Heart left ventricle (tissue), 16 donors: ENCODE results near the gene MYD88. TPM values are rescaled to one million over a fixed set of nuclear protein-coding genes. Genes with fewer than 3 reads are reported as not detected.
A peak's percentile ranks its signal among the peaks of the same experiment; 100 is the strongest.

ENCODE experiments used
- ATAC-seq, 4 donors: fragments of 200-7000 bp; cut with Tn5 transposase; one replicate each; pipeline ENCODE4 v1.9.1; 2020 to 2022; ENCODE audit warnings: moderate library complexity in 4 of 4, mild to moderate bottlenecking in 3 of 4, moderate number of reproducible peaks in 1 of 4
- DNase-seq, 5 donors: peaks; one replicate each; pipeline ENCODE4 v3.0.0-alpha.2; 2020
- H3K27ac ChIP-seq, 12 donors: fragments of 200-600 bp; sonication (generic) in 4 of 12; one replicate each; pipeline versions ENCODE4 v1.5.0 to v1.8.0; 2016 to 2022; ENCODE audit warnings: mild to moderate bottlenecking in 2 of 12
- H3K27me3 ChIP-seq, 9 donors: fragments of 200-600 bp; sonication (generic) in 2 of 9; one replicate each; pipeline versions ENCODE4 v1.5.1 to v1.8.0; 2016 to 2022; ENCODE audit warnings: mild to moderate bottlenecking in 3 of 9
- H3K36me3 ChIP-seq, 9 donors: fragments of 200-600 bp; sonication (generic) in 2 of 9; one replicate each; pipeline versions ENCODE4 v1.5.0 to v1.8.0; 2018 to 2022; ENCODE audit warnings: mild to moderate bottlenecking in 2 of 9
- H3K4me1 ChIP-seq, 12 donors: fragments of 200-600 bp; sonication (generic) in 4 of 12; one replicate each; pipeline versions ENCODE4 v1.5.0 to v1.8.0; 2016 to 2022; ENCODE audit warnings: mild to moderate bottlenecking in 3 of 12
- H3K4me3 ChIP-seq, 12 donors: fragments of 200-600 bp; sonication (generic) in 4 of 12; one replicate each; pipeline versions ENCODE4 v1.5.0 to v1.8.0; 2017 to 2022; ENCODE audit warnings: mild to moderate bottlenecking in 9 of 12, moderate library complexity in 4 of 12
- H3K9me3 ChIP-seq, 12 donors: fragments of 200-600 bp; sonication (generic) in 4 of 12; one replicate each; pipeline versions ENCODE4 v1.5.0 to v1.8.0; 2016 to 2022; ENCODE audit warnings: mild to moderate bottlenecking in 1 of 12
- CTCF ChIP-seq, 12 donors: fragments of 200-600 bp; sonication (generic) in 4 of 12; IDR thresholded peaks; one replicate each; pipeline versions ENCODE4 v1.5.0 to v1.8.0; 2018 to 2022; ENCODE audit warnings: antibody characterized with exemption in 12 of 12, mild to moderate bottlenecking in 5 of 12
- POLR2A ChIP-seq, 2 donors: fragments of 450-650 bp; IDR thresholded peaks; one replicate each; pipeline ENCODE4 v1.6.1; 2017; ENCODE audit warnings: antibody characterized with exemption in 2 of 2, mild to moderate bottlenecking in 2 of 2, moderate library complexity in 2 of 2
- WGBS, 4 donors: extraction: QIAGEN DNeasy Blood & Tissue Kit in 2 of 4; methylation state at CpG; one replicate each; pipeline versions ENCODE4 v1.1.5 to v1.1.7; 2013 to 2018; 5-methylcytosine and 5-hydroxymethylcytosine counted together
- intact Hi-C, 10 donors: fragments of 100-400 bp; cut with DNase I; formaldehyde crosslinking; loops; one replicate each; pipeline versions ENCODE4 v1.11.1 to v1.14.2; 2022
- long read RNA-seq, 3 donors: library from polyadenylated mRNA; unstranded; transcript quantifications; one replicate each; pipeline ENCODE4 v2.0.0, GENCODE V29; 2020 to 2021
- polyA plus RNA-seq, 2 donors: library from polyadenylated mRNA; stranded (reverse); fragments of 200-250 nt; gene quantifications; one replicate each; pipeline ENCODE4 v1.2.3, GENCODE V29; 2013
- total RNA-seq, 9 donors: library from RNA; depleted of rRNA in 2 of 9; stranded (reverse); fragments of >200 nt in 2 of 9; fragmentation: NEBNext Ultra II Directional in 3 of 9; extraction: Animal tissue kit (Norgen Biotek cat#: 25700) in 3 of 9; gene quantifications; one replicate each; pipeline versions ENCODE4 v1.1.0 to v1.2.4, GENCODE V29; 2016 to 2023
- donor health status: ischemic (EF 13 %, LVEDD 7.1; RV severe dilation, severe dysfunction).
- donor health status: healthy with polysubstance abuse.
- donor health status: DM: no; HTN: yes; CAD: no.
- donor health status: DM: no; HTN: no; CAD: no.
- donor health status: ischemic (EF 25% LVEDD 6.9; RV normal size, moderate dysfunction).
- donor health status: ischemic (EF 25% LVEDD 5.7; RV mildly dilated, moderate dysfunction).
- donor health status: healthy.
- donor health status: DM: yes; HTN: yes; CAD: no.
- donor health status: ischemic (EF 35%, LVEDD 5.7; RV mildly dilated, moderate dysfunction).
- donor health status: nonischemic (EF 11% LVEDD 7.7; RV severe dilation, severe dysfunction).
- donor health status: DM: yes; HTN: yes; CAD: no.
- donor health status: PGD.
- donor health status: ischemic (EF 29% LVEDD 5.4; RV normal size, mild dysfunction).
- donor health status: nonischemic (EF 23%, LVEDD 6.1; RV moderate dilation, normal function).

Gene MYD88
- 10 to 100 TPM in 3 of 9 donors, 1 to 10 TPM in 6; 5.4 to 47.2 (median 8.2) TPM for total RNA-seq
- polyA plus RNA-seq, result 10 to 100 TPM in 1 of 2 donors, 1 to 10 TPM in 1; 3.7 to 11.7 TPM
- long read RNA-seq, donor 1, transcript MYD88-201 (5 exons, 2,850 nt), result major isoform, 9 of 12 reads
- long read RNA-seq, donor 1, partial matches to known transcripts, result 0 of 12 reads
- long read RNA-seq, donor 1, other reads (novel, unspliced or antisense), result 3 of 12 reads
- long read RNA-seq, donor 2, transcript MYD88-201 (5 exons, 2,850 nt), result major isoform, 43 of 64 reads
- long read RNA-seq, donor 2, partial matches to known transcripts, result 2 of 64 reads
- long read RNA-seq, donor 2, other reads (novel, unspliced or antisense), result 13 of 64 reads
- long read RNA-seq, donor 3, transcript MYD88-201 (5 exons, 2,850 nt), result major isoform, 8 of 12 reads
- long read RNA-seq, donor 3, partial matches to known transcripts, result 1 of 12 reads
- long read RNA-seq, donor 3, other reads (novel, unspliced or antisense), result 1 of 12 reads

DNA sequence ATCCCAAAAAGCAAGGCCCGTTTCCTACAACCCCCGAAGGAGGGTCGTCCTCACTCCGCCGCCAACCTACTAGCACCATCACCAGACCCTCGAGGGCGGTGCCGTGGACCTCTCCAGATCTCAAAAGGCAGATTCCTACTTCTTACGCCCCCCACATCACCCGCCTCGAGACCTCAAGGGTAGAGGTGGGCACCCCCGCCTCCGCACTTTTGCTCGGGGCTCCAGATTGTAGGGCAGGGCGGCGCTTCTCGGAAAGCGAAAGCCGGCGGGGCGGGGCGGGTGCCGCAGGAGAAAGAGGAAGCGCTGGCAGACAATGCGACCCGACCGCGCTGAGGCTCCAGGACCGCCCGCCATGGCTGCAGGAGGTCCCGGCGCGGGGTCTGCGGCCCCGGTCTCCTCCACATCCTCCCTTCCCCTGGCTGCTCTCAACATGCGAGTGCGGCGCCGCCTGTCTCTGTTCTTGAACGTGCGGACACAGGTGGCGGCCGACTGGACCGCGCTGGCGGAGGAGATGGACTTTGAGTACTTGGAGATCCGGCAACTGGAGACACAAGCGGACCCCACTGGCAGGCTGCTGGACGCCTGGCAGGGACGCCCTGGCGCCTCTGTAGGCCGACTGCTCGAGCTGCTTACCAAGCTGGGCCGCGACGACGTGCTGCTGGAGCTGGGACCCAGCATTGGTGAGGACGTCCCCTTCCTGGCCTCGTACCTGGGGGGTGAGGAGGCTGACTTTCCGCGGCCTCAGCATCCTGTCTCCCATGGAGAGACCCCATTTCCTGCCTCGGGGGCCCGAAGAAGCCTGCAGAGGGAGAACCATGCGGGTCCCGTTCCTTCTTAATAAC lies at the start of gene MYD88:
Gene MYD88, plus strand, starts transcription at position 313 of the 842 bp plus-strand sequence. Its CDS starts 40 bp downstream, at position 353.
- peak in 1 of 2 donors; percentile 67 for TF ChIP-seq POLR2A (IDR thresholded peaks at IDR 0.05)
- peak in 1 of 12 donors; percentile 17 for TF ChIP-seq CTCF (IDR thresholded peaks at IDR 0.05)
- H3K4me1 ChIP-seq, result peaks cover 0 to 68% (median 34%) of the 10 kb centered on the region in 12 donors
- H3K4me3 ChIP-seq, result peak within 1 kb of the TSS; percentile 29 to 99 (median 90)
- 3 to 6% (median 4%) methylated on average over 39 to 65 of the region's 65 CpGs for WGBS, 4 donors
- peak within 1 kb of the TSS; percentile 90 to 99 (median 94) for H3K27ac ChIP-seq
- DNase-seq (peak; percentile 85 to 94 (median 89)), ATAC-seq (peak in 3 of 4 donors; percentile 45 to 62 (median 59))
- H3K27me3 ChIP-seq, result no peaks in the 10 kb centered on the region
- no peaks in the 10 kb centered on the region for H3K9me3 ChIP-seq
- H3K36me3 ChIP-seq, result peaks cover 0 to 42% (median 19%) of the 10 kb centered on the region in 9 donors
- intact Hi-C loops, result loop anchor here in 5 of 10 donors (2.0 to 10.0 kb wide), 7 partner anchors 26 to 336 kb away; partner anchors contain the start of genes ACVR2B (in 2 of the 5), XYLB (in 2 of the 5) and OXSR1 (in 1 of the 5)

- peaks cover 0 to 15% (median 0%) of the 10 kb centered on the region in 12 donors for H3K9me3 ChIP-seq
- DNase-seq, result peak in 1 of 5 donors; percentile 52
- no peak for TF ChIP-seq CTCF (IDR thresholded peaks at IDR 0.05)
- TF ChIP-seq POLR2A (IDR thresholded peaks at IDR 0.05), result no peak
- no peaks in the 10 kb centered on the region for H3K27me3 ChIP-seq
- peaks cover 0 to 3% (median 0%) of the 10 kb centered on the region in 12 donors for H3K4me1 ChIP-seq
- H3K4me3 ChIP-seq, result no peak overlapping the region
- H3K36me3 ChIP-seq, result no peaks in the 10 kb centered on the region
- intact Hi-C loops, result no loop called here
- peak in 3 of 4 donors; percentile 15 to 65 (median 50) for ATAC-seq
- H3K27ac ChIP-seq, result no peak overlapping the region
- WGBS, 4 donors, result 39 to 71% (median 43%) methylated on average over 2 of the region's 2 CpGs
Measured at GRCh38 chr3:38089163-38089562, 49.3 kb upstream of the MYD88 start.

DNA sequence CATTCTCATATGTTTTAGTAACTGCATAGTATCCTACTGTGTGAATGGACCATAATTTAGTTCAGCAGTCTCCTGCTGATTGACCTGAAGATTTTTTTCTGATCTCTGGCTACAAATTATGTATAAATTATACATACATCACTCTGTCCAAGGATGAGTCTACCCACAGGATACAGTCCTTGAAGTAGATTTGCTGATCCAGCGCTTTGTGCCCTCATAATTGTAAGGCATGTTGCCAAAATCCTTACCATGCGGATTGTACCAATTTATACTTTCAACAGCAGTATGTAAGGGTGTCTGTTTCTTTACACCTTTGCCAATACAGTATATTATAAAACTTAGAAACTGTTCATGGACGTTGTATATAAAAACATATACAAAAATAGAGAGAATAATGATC lies 48.0 kb upstream of the MYD88 start:
- intact Hi-C loops, result no loop called here
- peaks cover 0 to 2% (median 0%) of the 10 kb centered on the region in 12 donors for H3K9me3 ChIP-seq
- ATAC-seq (no peak), DNase-seq (no peak)
- no peak overlapping the region for H3K4me3 ChIP-seq
- H3K27ac ChIP-seq, result no peak overlapping the region
- no peaks in the 10 kb centered on the region for H3K27me3 ChIP-seq
- peaks cover 0 to 3% (median 0%) of the 10 kb centered on the region in 12 donors for H3K4me1 ChIP-seq
- WGBS, 4 donors, result 75 to 87% (median 85%) methylated on average over 3 of the region's 3 CpGs
- H3K36me3 ChIP-seq, result no peaks in the 10 kb centered on the region
- TF ChIP-seq POLR2A (IDR thresholded peaks at IDR 0.05) (no peak), CTCF (IDR thresholded peaks at IDR 0.05) (no peak)
